Panc1 (cell line): ENCODE measurements around the gene EPN1. TPM values are rescaled to one million over a fixed set of nuclear protein-coding genes. Genes with fewer than 3 reads are reported as not detected.

Experiments
- ATAC-seq: fragments of 200-7000 bp; cut with Tn5 transposase; 2 replicates; pipeline ENCODE4 v1.9.1; 2020; ENCODE audit warnings: mild to moderate bottlenecking, moderate library complexity
- BruUV-seq: library from RNA; stranded (reverse); fragments of 400-500 nt; replicated peaks from 2 replicates; lab custom pipeline; 2021; lab: Mats Ljungman, UMichigan
- CTCF ChIA-PET: fragments of 300-600 bp; sonication (Branson Sonifier 250); formaldehyde crosslinking; loops from one replicate; lab custom pipeline; 2022; ENCODE audit warnings: antibody characterized with exemption; lab: Charles Lee
- POLR2A ChIA-PET: fragments of 300-600 bp; sonication (Branson Sonifier 250); formaldehyde crosslinking; loops from one replicate; lab custom pipeline; 2022; ENCODE audit warnings: antibody characterized with exemption; lab: Charles Lee
- DNase-seq: peaks from one replicate; pipeline ENCODE4 v3.0.0-alpha.2; 2010; ENCODE audit warnings: low read depth, low spot score
- H3K27ac ChIP-seq: 2 replicates; pipeline ENCODE4 v1.5.1; 2011; ENCODE audit warnings: mild to moderate bottlenecking, low read length, inconsistent platforms
- H3K27me3 ChIP-seq: fragments of 200-500 bp; sonication (Bioruptor generic); 2 replicates; pipeline ENCODE4 v1.6.0; 2014; ENCODE audit warnings: low read length, inconsistent platforms; ENCODE audit not compliant: control insufficient read depth, insufficient read depth
- H3K36me3 ChIP-seq: fragments of 200-500 bp; sonication (Bioruptor generic); 2 replicates; pipeline ENCODE4 v1.5.1; 2014; ENCODE audit warnings: inconsistent platforms, mild to moderate bottlenecking, low read length, moderate library complexity; ENCODE audit not compliant: control insufficient read depth, insufficient read depth
- H3K4me1 ChIP-seq: 2 replicates; pipeline ENCODE4 v1.5.1; 2011; ENCODE audit warnings: inconsistent platforms, mild to moderate bottlenecking, low read length, moderate library complexity; ENCODE audit not compliant: control insufficient read depth, insufficient read depth
- H3K4me3 ChIP-seq, 2 experiments: 2 replicates each; pipeline ENCODE4 v1.5.1; 2011 to 2012; ENCODE audit warnings: low read depth in 2 of 2, low read length in 2 of 2, mild to moderate bottlenecking in 2 of 2, inconsistent platforms in 1 of 2, moderate library complexity in 1 of 2
- H3K9me3 ChIP-seq: fragments of 200-500 bp; sonication (Bioruptor generic); 2 replicates; pipeline ENCODE4 v1.5.1; 2014; ENCODE audit warnings: low read depth, mild to moderate bottlenecking, inconsistent platforms, low read length, moderate library complexity; ENCODE audit not compliant: control insufficient read depth, insufficient read depth
- CTCF ChIP-seq: fragments of 450-650 bp; IDR thresholded peaks from 2 replicates; pipeline ENCODE4 v1.5.1; 2017; ENCODE audit warnings: mild to moderate bottlenecking
- POLR2AphosphoS5 ChIP-seq: IDR thresholded peaks from 2 replicates; pipeline ENCODE4 v1.6.1; 2012; ENCODE audit warnings: mild to moderate bottlenecking, low read depth, low read length, moderate library complexity
- REST ChIP-seq, 2 experiments: IDR thresholded peaks; 2 replicates each; pipeline ENCODE4 v1.6.1; 2011 to 2012; ENCODE audit warnings: low read depth in 2 of 2, control low read depth in 1 of 2, low read length in 1 of 2, mild to moderate bottlenecking in 1 of 2, moderate library complexity in 1 of 2; ENCODE audit not compliant: insufficient read depth in 1 of 2
- in situ Hi-C: cut with HindIII; loops from 2 replicates; pipeline ENCODE4 v1.10.0; 2016; ENCODE audit warnings: low sequenced_read_pairs, low pct_unique_long_range_greater_than_20kb
- intact Hi-C: fragments of 100-400 bp; cut with micrococcal nuclease; formaldehyde crosslinking; loops from one replicate; pipeline ENCODE4 v1.10.0; 2022; ENCODE audit not compliant: unreplicated experiment
- total RNA-seq: library from RNA; stranded (reverse); gene quantifications from one replicate; pipeline ENCODE4 v1.2.1, GENCODE V29; 2021; ENCODE audit not compliant: unreplicated experiment

Gene EPN1
- total RNA-seq, 1 experiment from 2014 or later = 361 TPM

- H3K9me3 ChIP-seq = no peaks in the 10 kb centered on the region
- H3K4me3 ChIP-seq = no peak overlapping the region
- no peaks in the 10 kb centered on the region for H3K27me3 ChIP-seq
- POLR2A ChIA-PET = no interaction called here
- no peaks in the 10 kb centered on the region for H3K36me3 ChIP-seq
- no peaks in the 10 kb centered on the region for H3K4me1 ChIP-seq
- BruUV-seq = no TSS peak
- DNase-seq (no peak), ATAC-seq (peak; percentile 76)
- CTCF ChIA-PET = interaction anchor here (0.7 to 1.0 kb wide), 2 partner anchors 106 to 177 kb away, joined by 3 read pairs; no protein-coding TSS in a partner anchor
- no peak overlapping the region for H3K27ac ChIP-seq
- in situ Hi-C loops = no loop called here
- intact Hi-C loops = loop anchor here (10.0 kb wide), 1 partner anchor 101 kb away; no protein-coding TSS in a partner anchor
- TF ChIP-seq REST (IDR thresholded peaks at IDR 0.05; ENCODE audit: insufficient read depth in 1 of 2, low read depth in 2 of 2, low read length in 1 of 2) (no peak), CTCF (peak; percentile 98)
Observed at GRCh38 chr19:55703790-55704215, 28.8 kb downstream of the EPN1 start.

- DNase-seq (no peak), ATAC-seq (peak; percentile 11; the same call in 1 of the 2 replicates)
- in situ Hi-C loops = no loop called here
- H3K4me1 ChIP-seq = no peaks in the 10 kb centered on the region
- H3K9me3 ChIP-seq = no peaks in the 10 kb centered on the region
- TF ChIP-seq POLR2AphosphoS5 = no peak
- TF ChIP-seq REST (IDR thresholded peaks at IDR 0.05; ENCODE audit: insufficient read depth in 1 of 2, low read depth in 2 of 2, low read length in 1 of 2) = no peak
- no peaks in the 10 kb centered on the region for H3K36me3 ChIP-seq
- H3K27me3 ChIP-seq = no peaks in the 10 kb centered on the region
- intact Hi-C loops = loop anchor here (10.0 kb wide), 1 partner anchor 100 kb away; no protein-coding TSS in a partner anchor
- no peak overlapping the region for H3K27ac ChIP-seq
- BruUV-seq = no TSS peak
- CTCF ChIA-PET = interaction anchor here (0.6 to 1.0 kb wide), 3 partner anchors 105 to 366 kb away, joined by 3 read pairs; no protein-coding TSS in a partner anchor
- H3K4me3 ChIP-seq = no peak overlapping the region
- POLR2A ChIA-PET = interaction anchor here (0.5 kb wide), 1 partner anchor 30 kb away, joined by 3 read pairs; no protein-coding TSS in a partner anchor
Observed at GRCh38 chr19:55704494-55705245, 29.6 kb downstream of the EPN1 start.
